CD4-positive, alpha-beta T cell treated with Interferon gamma for 1 hour (primary cell): ENCODE measurements around the gene PTH2.
"Not testable (repeated sequence)": the region's sequence is repeated elsewhere in the genome, so short reads cannot be mapped to it uniquely, and the experiment has no call there.

Experiments used
- DNase-seq: peaks from one replicate; pipeline ENCODE4 v3.0.0-alpha.2; 2020

PTH2 gene, protein sequence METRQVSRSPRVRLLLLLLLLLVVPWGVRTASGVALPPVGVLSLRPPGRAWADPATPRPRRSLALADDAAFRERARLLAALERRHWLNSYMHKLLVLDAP

DNA sequence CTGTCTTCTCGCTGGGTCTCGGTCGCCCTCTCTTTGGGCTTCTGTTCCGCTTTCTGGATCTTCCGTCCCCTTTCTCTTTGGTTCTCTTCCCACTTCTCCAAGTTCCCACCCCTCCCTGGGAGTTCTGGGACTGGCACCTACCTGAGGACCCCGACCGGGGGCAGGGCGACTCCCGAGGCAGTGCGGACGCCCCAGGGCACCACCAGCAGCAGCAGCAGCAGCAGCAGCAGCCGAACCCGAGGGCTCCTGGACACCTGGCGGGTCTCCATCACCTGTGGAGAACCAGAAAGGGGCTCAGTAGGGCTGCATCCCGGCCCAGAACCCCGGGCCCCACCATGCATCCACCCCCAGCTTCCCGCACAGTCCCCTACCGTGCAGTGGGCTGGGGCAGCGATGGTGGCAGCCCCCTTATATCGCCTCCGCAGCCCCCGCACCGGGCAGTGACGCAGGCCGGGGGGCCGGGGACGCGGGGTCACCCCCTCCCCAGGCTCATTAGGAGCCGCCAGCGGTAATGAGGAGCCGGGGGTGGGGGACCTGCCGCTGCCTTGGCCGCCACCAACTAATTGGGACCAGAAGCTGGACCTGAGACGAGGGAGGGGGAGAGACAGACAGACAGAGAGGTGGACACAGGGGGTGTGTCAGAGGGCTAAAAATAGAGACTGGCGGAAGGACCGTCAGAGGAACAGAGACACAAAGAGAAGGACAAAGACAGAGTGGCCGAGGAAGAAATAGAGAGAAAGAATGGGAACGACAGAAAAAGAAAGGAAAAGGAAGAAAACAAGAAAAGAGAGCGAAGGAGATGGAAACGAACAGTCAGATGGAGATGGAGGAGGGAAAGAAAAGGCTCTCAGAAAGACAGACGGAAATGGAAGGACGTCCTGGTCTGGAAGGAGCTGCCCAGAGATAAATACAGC is at the start of gene PTH2:
PTH2 (minus strand) TSS at position 371 of the 914 bp plus-strand sequence; CDS start at position 269, 102 bp downstream.
- no peak for DNase-seq

DNA sequence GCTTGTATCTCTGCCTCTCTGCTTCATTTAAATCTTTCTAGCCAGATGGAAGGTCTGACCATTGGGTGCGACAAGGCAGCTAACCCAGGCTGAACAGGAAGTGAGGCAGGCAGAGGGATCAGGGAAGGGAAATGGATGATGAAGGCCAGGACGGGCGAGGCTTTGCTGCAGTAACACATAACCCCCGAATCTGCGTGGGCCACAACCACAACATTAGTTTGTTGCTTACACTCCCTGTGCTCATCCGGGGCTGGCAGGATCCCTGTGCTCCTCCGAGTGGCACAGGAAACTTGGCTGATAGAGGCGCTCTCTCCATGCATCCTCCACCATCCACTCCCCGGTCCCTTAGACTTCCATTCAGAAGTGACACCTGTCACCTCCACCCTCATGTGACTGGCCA is 49.7 kb upstream of the PTH2 start:
- DNase-seq: no peak

DNA sequence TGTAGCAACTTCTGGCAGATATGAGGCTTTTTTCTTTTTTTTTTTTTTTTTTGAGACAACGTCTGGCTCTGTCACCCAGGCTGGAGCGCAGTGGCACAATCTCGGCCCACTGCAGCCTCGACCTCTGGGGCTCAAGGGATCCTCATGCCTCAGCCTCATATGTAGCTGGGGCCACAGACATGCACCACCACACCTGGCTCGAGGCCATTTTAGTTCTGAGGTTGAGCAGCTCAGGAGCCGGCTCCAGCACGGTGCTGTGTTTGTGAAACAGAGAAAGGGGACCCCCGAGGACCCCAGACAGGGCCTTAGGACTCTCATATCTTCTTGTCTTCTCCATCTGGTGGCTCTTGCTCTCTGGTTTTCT is 47.4 kb upstream of the PTH2 start:
- no peak for DNase-seq

DNA sequence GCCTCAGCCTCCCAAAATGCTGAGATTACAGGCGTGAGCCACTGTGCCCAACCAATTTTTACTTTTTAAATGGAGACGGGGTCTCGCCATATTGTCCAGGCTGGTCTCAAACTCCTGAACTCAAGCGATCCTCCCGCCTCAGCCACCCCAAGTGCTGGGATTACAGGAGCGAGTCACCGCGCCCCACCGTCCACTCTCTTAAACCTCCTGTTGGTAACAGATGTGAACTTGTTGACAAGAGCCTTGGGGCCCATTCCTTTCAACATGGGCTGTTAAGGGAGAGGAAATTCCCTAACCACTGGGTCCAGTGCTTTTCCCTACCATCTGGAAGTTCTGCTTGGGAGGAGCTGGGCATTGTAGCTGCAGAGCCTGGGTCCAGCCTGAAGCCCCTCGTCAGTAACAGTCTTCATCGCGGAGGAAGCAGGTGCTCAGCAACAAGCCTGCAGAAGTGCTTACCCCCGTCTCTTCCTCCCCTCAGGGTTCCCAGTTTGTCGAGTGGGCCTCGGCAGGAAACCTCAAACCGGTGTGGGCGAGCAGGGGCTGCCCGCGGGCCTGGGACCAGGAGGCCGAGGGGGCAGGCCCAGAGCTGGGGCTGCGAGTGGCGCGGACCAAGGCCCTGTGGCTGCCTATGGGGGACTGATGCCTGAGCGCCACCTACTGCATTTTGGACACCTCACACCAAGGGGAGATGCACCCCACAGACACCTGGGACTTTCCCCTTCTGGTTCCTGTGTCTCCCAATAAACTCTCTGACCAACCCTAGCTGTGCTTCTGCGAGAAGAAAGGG is 46.8 kb upstream of the PTH2 start:
- DNase-seq: peak; percentile 91

DNA sequence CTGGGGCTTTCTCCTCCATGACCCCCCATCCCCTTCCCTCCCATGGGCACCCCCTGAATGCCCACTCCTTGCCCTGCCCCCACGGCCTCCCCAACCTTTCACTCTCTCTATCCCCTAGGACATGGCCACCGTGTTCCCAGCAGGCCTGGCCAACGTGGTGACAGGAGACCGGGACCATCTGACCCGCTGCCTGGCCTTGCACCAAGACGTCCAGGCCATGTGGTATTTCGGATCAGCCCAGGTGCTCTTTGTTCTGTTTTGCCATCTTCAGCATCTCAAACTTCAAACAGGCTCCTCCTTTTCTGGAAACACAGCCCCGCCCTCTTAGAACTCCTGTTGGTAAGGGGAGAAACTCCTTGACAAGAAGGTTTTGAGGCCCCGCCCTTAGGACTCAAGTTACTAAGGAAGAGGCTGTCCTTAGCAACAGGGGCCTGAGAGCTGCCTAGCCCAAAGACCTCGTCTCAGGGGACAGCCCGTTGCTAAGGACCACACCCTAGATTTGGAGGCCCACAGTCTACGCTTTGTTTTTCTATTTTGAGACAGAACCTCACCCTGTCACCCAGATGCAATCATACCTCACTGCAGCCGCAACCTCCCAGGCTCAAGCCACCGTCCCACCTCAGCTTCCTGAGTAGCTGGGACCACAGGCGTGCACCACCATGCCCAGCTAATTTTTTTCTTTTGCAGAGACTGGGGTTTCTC is 45.7 kb upstream of the PTH2 start:
- DNase-seq: peak; percentile 98

DNA sequence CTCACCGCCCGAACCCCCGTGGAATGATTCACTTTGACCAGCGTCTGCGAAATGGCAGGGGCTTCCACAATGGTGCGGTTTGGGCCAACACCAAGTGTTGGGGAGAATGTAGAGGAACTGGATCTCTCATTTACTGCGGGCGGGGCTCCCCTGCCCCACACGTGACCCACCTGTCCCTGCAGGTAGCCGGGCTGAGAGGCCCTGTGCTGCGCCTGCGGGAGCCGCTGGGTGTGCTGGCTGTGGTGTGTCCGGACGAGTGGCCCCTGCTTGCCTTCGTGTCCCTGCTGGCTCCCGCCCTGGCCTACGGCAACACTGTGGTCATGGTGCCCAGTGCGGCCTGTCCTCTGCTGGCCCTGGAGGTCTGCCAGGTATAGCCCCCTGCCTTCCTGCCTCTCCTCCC is 45.0 kb upstream of the PTH2 start:
- no peak for DNase-seq

DNA sequence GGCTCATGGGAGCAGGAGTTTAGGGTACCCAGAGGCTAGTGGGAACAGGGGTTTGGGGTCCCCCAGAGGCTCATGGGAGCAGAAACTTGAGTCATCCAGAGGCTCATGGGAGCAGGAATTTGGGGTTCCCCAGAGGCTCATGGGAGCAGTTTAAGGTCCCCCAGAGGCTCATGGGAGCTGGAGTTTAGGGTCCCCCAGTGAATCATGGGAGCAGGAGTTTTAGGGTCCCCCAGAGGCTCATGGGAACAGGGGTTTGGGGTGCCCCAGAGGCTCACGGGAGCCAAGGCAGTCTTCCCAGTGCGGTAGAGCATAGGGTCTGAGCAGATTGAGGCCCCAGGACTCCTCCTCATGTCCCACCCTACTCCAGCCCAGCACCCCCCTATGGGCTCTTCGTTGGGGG is 42.1 kb upstream of the PTH2 start:
- no peak for DNase-seq

DNA sequence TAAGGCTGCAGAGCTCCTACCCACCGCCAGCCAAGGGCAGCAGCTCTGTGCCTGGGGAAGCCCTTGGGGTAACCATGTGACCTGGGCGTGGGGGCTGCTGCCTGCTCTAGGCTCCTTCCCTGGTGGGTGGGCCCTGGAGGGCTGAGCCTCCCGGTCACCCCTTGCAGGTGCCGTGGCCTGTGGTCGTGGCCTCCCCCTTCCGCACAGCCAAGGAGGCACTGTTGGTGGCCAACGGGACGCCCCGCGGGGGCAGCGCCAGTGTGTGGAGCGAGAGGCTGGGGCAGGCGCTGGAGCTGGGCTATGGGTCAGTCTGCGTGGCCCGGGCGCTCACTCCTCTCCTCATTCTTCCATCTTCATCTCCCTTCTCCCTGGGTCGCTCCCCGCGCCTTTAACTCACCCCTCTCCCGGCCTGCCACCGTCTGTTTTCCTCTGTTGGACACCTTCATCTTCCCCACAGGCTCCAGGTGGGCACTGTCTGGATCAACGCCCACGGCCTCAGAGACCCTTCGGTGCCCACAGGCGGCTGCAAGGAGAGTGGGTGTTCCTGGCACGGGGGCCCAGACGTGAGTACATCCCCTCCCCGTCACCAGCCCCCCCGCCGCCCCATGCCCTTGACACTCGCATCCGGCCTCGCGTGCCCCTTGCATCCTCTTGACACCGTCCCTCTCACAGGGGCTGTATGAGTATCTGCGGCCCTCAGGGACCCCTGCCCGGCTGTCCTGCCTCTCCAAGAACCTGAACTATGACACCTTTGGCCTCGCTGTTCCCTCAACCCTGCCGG is 40.9 kb upstream of the PTH2 start:
- DNase-seq: no peak

DNA sequence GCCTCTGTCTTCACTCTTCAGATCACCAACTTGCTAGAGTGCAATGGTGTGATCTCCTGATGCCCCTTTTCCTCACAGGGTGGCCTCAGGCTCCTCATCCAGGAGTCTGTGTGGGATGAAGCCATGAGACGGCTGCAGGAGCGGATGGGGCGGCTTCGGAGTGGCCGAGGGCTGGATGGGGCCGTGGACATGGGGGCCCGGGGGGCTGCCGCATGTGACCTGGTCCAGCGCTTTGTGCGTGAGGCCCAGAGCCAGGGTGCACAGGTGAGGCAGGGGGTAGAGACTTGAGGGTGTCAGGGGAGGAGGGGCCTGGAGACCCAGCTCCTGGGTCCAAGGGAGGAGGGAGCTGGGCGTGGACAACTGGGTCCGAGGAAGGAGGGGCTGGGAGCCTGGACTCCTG is 39.3 kb upstream of the PTH2 start:
- no peak for DNase-seq

DNA sequence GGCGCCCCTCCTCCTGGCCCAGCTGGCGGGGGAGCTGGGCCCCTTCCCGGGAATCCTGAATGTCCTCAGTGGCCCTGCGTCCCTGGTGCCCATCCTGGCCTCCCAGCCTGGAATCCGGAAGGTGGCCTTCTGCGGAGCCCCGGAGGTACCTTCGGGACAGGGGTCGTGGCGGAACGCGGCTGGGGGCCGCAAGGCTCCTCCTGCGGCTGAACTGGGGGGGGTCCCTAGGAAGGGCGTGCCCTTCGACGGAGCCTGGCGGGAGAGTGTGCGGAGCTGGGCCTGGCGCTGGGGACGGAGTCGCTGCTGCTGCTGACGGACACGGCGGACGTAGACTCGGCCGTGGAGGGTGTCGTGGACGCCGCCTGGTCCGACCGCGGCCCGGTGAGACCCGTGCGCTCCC is 38.4 kb upstream of the PTH2 start:
- no peak for DNase-seq

DNA sequence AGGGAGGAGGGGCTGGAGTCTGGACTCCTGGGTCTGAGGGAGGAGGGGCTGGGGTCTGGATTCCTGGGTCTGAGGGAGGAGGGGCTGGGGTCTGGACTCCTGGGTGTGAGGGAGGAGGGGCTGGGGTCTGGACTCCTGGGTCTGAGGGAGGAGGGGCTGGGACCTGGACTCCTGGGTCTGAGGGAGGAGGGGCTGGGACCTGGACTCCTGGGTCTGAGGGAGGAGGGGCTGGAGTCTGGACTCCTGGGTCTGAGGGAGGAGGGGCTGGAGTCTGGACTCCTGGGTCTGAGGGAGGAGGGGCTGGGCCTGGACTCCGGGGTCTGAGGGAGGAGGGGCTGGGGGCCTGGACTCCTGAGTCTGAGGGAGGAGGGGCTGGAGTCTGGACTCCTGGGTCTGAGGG is 37.9 kb upstream of the PTH2 start:
- DNase-seq: not testable (repeated sequence)

DNA sequence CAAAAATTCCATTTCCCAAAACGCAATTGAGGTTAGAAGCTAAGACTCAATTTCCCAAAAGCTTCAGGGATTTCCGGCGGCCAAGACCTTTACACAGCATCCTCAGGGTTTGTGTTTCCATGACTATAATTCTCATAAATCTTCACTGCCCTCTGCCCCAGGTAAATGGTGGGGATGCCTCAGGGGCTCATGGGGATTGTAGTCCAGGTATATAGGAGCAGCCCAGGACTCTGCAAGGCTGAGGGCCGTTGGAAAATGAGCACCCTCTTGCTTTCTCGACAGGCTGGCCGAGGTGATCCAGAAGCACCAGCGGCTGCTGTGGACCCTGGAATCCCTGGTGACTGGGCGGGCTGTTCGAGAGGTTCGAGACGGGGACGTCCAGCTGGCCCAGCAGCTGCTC is 36.1 kb upstream of the PTH2 start:
- DNase-seq: no peak

DNA sequence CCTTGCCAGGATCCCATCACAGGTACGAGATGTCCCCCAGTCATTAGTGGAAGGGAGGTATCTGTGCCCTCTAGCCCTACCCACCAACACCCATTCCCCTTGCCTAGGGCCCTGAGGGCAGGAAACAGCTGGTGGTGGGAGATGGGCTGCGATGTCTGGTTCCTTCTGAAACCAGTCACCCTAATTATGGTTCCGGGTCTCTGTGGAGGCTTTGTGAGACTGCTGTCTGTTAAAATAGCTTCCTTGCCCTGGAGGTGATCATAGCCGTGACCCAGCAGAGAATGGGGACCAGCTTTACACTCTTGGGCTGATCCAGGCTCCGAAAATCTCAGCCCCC is 35.3 kb upstream of the PTH2 start:
- no peak for DNase-seq

DNA sequence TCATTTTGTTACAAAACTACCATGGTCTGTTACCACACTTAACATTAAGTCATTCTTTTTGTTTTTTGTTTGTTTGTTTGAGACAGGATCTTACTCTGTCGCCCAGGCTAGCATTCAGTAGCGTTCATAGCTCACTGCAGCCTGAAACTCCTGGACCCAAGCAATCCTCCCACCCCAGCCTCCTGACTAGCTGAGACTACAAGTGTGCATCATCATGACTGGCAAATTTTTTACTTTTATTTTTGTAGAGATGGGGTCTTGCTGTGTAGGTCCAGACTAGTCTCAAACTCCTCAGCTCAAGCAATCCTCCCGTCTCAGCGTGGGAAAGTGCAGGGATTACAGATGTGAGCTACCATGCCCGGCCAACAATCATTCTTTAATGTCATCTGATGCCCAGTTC is 33.1 kb upstream of the PTH2 start:
- no peak for DNase-seq

DNA sequence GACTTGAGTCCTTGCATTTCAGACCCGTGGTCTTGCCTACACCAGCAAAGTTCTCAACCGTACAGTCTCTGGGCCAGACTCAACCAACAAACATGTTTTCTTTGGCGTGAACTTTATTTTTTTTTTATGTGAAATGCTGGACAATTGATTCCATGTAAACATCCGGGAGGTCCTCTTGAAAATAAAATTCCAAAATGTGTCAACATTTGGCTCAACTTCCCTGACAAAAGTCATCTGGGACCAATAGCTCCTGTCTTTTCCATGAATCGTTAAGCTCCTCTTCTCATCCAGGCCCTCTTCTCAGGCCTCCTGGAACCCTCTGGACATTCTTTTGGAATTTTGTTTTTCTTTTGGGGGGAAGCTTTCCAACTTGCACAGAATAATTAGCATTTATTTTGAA is 32.5 kb upstream of the PTH2 start:
- no peak for DNase-seq

DNA sequence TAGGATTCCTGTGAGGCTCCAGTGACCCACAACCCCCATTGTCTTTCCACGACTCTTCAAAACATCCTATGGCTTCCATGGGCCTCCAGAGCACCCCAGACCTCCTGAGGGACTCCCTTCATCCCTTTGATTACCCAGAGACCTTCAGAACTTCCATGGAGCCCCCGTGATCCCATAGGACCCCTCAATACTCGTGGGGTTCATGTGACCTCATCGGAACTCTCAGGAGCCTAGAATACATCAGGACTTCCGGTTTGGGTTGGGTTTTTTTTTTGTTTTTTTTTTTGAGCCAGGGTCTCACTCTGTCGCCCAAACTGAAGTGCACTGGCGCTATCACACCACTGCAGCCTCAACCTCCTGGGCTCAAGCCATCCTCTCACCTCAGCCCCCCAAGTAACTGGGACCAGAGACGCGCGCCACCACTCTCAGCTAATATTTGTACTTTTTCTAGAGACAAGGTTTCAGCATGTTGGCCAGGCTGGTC is 30.6 kb upstream of the PTH2 start:
- peak; percentile 43 for DNase-seq

DNA sequence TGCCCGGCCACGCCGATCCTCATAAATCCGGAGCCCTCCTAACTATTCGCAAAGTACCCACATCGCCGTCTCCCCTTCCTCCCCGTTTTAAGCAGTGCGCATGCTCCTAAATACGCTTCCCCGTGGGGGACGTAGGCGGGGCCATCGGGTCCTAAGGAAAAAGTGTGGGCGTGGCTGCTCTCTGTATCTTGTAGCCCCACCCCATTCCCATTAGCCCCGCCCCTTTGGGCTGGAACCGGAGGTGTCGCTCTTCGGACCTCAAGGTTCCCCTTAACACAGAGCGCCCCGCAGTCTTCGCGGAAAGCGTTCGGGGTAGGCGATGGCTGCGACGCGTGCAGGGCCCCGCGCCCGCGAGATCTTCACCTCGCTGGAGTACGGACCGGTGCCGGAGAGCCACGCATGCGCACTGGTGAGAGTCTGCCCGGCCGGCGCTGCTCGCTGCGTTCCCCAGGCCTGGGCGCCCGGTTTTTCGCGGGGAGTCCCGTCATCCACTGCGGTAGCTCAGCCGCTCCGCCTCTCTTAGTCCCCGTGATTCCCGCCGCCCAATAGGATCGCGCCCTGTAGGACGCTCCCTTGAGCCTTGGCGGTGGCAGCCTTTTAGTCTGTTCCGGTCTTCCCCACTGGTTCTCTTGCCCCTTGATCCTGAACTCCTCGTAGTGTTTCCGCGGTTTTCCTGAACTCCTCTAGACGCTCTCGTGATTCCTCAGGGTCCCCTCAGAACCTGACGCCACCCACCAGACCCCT is 29.9 kb upstream of the PTH2 start, which contains the start of gene ALDH16A1:
ALDH16A1 (plus strand) TSS at position 213 of the 744 bp plus-strand sequence; CDS start at position 320, 107 bp downstream.
- peak; percentile 98 for DNase-seq

DNA sequence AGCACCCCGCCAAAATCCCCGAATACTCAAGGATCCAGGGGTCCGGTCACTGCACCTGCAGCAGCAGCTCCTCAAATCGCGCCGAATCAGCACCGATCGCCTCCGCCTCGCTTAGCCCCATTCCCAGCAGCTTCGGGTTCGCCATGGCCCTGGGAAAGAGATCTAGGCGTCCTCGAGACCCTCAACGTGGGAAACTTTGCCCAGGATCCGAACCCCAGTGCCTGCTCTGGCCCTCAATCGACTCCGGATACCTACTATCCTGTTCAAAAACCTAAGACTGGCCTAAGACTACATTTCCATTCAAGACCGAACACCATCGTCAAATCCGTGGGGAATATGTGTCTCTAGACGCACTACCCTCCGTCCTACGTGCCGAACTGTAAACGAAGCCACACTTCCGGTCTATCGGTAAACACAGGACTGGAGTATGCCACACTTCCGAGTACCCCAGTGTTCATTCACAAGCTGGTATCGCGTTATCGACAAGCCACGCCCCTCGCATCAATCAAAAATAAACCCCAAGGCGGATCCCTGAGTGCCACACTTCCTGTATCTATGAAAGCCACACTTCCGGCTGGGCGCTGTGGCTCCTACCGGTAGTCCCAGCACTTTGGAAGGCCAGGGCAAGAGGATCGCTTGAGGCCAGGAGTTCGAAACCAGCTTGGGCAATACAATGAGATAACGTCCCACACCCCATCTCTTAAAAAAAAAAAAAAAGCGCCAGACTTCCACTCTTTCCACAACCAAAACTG is 28.4 kb upstream of the PTH2 start, which contains the start of gene PIH1D1:
PIH1D1 (minus strand) TSS at position 385 of the 752 bp plus-strand sequence; CDS start at position 145, 240 bp downstream.
- peak; percentile 97 for DNase-seq

DNA sequence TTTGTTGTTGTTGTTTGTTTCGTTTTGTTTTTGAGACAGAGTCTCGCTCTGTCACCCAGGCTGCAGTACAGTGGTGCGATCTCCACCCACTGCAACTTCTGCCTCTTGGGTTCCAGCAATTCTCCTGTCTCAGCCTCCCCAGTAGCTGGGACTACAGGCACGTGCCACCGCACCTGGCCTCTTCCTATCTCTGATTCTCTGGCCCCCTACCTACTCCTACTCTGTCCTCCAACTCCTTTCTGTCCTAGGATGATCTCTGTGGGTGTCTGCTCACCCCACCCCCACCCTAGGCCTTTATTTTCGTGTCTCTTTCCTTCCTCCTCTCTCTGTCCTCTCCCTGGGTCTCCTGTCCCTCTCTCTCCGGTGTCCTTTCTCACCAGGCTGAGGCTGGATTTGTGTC is 27.2 kb upstream of the PTH2 start:
- DNase-seq: no peak

DNA sequence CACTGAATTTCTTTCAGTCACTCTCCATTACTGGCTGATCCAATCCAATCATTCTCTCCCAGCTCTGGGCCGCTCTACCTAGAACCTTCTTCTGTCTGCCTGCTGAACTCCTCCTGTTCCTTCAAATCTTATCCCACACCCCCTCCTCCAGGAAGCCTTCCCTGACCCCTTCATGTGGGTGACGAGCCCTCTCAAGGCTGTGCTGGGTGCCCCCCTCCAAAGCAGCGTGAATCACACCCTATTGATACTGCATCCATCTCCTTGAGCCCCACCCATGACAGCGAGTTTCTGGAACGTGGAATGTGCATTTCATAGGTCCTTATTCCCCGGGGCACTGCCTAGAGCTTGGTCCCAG is 25.2 kb upstream of the PTH2 start:
- DNase-seq: no peak
